Subcutaneous abdominal adipose tissue (tissue), 5 donors: ENCODE measurements around the gene HDAC10.
A peak's percentile ranks its signal among the peaks of the same experiment; 100 is the strongest.

ENCODE experiments used
- H3K27ac ChIP-seq: one replicate; pipeline ENCODE4 v1.7.0; 2013; ENCODE audit warnings: low read depth, mild to moderate bottlenecking, inconsistent platforms, low read length, moderate library complexity
- H3K27me3 ChIP-seq, 5 donors: one replicate each; pipeline ENCODE4 v1.7.0; 2013; ENCODE audit warnings: low read length in 5 of 5, inconsistent platforms in 1 of 5; ENCODE audit not compliant: control insufficient read depth in 5 of 5, insufficient read depth in 4 of 5
- H3K36me3 ChIP-seq, 5 donors: one replicate each; pipeline ENCODE4 v1.7.0; 2013; ENCODE audit warnings: low read length in 5 of 5; ENCODE audit not compliant: control insufficient read depth in 5 of 5, insufficient read depth in 5 of 5
- H3K4me1 ChIP-seq, 5 donors: one replicate each; pipeline ENCODE4 v1.7.0; 2013; ENCODE audit warnings: low read length in 5 of 5, mild to moderate bottlenecking in 3 of 5, moderate library complexity in 1 of 5; ENCODE audit not compliant: control insufficient read depth in 5 of 5, insufficient read depth in 5 of 5
- H3K4me3 ChIP-seq, 5 donors: one replicate each; pipeline ENCODE4 v1.7.0; 2013; ENCODE audit warnings: low read length in 5 of 5, low read depth in 1 of 5
- H3K9ac ChIP-seq, 5 donors: one replicate each; pipeline ENCODE4 v1.7.0; 2013; ENCODE audit warnings: low read length in 5 of 5, mild to moderate bottlenecking in 4 of 5, moderate library complexity in 3 of 5
- H3K9me3 ChIP-seq, 5 donors: one replicate each; pipeline ENCODE4 v1.7.0; 2013; ENCODE audit warnings: low read length in 5 of 5; ENCODE audit not compliant: control insufficient read depth in 5 of 5
- donor health status: healthy.
- donor health status: healthy.
- donor health status: healthy.
- donor health status: healthy.
- donor health status: healthy.

The HDAC10 gene

GRCh38 chr22:50250555-50251476 is at the start of gene HDAC10:
TSS of gene HDAC10 (minus strand) at chr22:50251265. CDS start at chr22:50251032, 233 bp downstream.
- H3K4me1 ChIP-seq, result peaks cover 5 to 44% (median 30%) of the 10 kb centered on the region in 5 donors
- no peaks in the 10 kb centered on the region for H3K9me3 ChIP-seq
- H3K27ac ChIP-seq, result peak within 1 kb of the TSS; percentile 16
- H3K27me3 ChIP-seq, result no peaks in the 10 kb centered on the region
- H3K4me3 ChIP-seq, result peak within 1 kb of the TSS in 4 of 5 donors; percentile 72 to 90 (median 82)
- peaks cover 0 to 20% (median 18%) of the 10 kb centered on the region in 5 donors for H3K36me3 ChIP-seq
- peak within 1 kb of the TSS in 4 of 5 donors; percentile 63 to 87 (median 74) for H3K9ac ChIP-seq

GRCh38 chr22:50300620-50301257 is 49.7 kb upstream of the HDAC10 start:
- Histone ChIP-seq H3K27me3 (no peaks in the 10 kb centered on the region), H3K9ac (no peak overlapping the region)

GRCh38 chr22:50299785-50300619 is 48.9 kb upstream of the HDAC10 start:
- Histone ChIP-seq H3K4me1 (peaks cover 1 to 75% (median 69%) of the 10 kb centered on the region in 5 donors), H3K27me3 (no peaks in the 10 kb centered on the region), H3K9ac (peak overlapping the region in 1 of 5 donors; percentile 35), H3K9me3 (no peaks in the 10 kb centered on the region), H3K36me3 (peaks cover 0 to 8% (median 0%) of the 10 kb centered on the region in 5 donors), H3K4me3 (peak overlapping the region in 3 of 5 donors; percentile 38 to 49 (median 44)), H3K27ac (no peak overlapping the region)

More at GRCh38 chr22:50300620-50301257, 49.7 kb upstream of the HDAC10 start:
- Histone ChIP-seq H3K4me3 (no peak overlapping the region), H3K27ac (no peak overlapping the region), H3K9me3 (no peaks in the 10 kb centered on the region), H3K4me1 (peaks cover 4 to 83% (median 76%) of the 10 kb centered on the region in 5 donors), H3K36me3 (peaks cover 0 to 8% (median 0%) of the 10 kb centered on the region in 5 donors)

- Histone ChIP-seq H3K9ac (peak overlapping the region in 1 of 5 donors; percentile 35), H3K27ac (no peak overlapping the region), H3K27me3 (no peaks in the 10 kb centered on the region), H3K4me3 (peak overlapping the region in 3 of 5 donors; percentile 38 to 49 (median 44)), H3K36me3 (peaks cover 0 to 8% (median 0%) of the 10 kb centered on the region in 5 donors), H3K4me1 (peaks cover 3 to 75% (median 68%) of the 10 kb centered on the region in 5 donors), H3K9me3 (no peaks in the 10 kb centered on the region)
These were observed 48.1 kb upstream of the HDAC10 start for GRCh38 chr22:50298937-50299784.

- Histone ChIP-seq H3K9me3 (no peaks in the 10 kb centered on the region), H3K4me1 (peaks cover 2 to 74% (median 68%) of the 10 kb centered on the region in 5 donors), H3K4me3 (no peak overlapping the region), H3K36me3 (peaks cover 0 to 6% (median 0%) of the 10 kb centered on the region in 5 donors), H3K9ac (no peak overlapping the region), H3K27me3 (no peaks in the 10 kb centered on the region), H3K27ac (no peak overlapping the region)
These were observed 47.2 kb upstream of the HDAC10 start for GRCh38 chr22:50298266-50298637.

- peaks cover 0 to 6% (median 0%) of the 10 kb centered on the region in 5 donors for H3K36me3 ChIP-seq
- peak overlapping the region in 1 of 5 donors; percentile 43 for H3K9ac ChIP-seq
- H3K27me3 ChIP-seq, result no peaks in the 10 kb centered on the region
- peak overlapping the region; percentile 30 for H3K27ac ChIP-seq
- no peaks in the 10 kb centered on the region for H3K9me3 ChIP-seq
- H3K4me1 ChIP-seq, result peaks cover 2 to 74% (median 68%) of the 10 kb centered on the region in 5 donors
- no peak overlapping the region for H3K4me3 ChIP-seq
These were observed 46.6 kb upstream of the HDAC10 start for GRCh38 chr22:50297510-50298265.

GRCh38 chr22:50296658-50297490 is 45.8 kb upstream of the HDAC10 start:
- H3K4me3 ChIP-seq, result no peak overlapping the region
- H3K27ac ChIP-seq, result peak overlapping the region; percentile 30
- H3K9ac ChIP-seq, result peak overlapping the region in 1 of 5 donors; percentile 43
- peaks cover 0 to 6% (median 0%) of the 10 kb centered on the region in 5 donors for H3K36me3 ChIP-seq
- H3K4me1 ChIP-seq, result peaks cover 2 to 72% (median 66%) of the 10 kb centered on the region in 5 donors
- H3K27me3 ChIP-seq, result no peaks in the 10 kb centered on the region
- H3K9me3 ChIP-seq, result no peaks in the 10 kb centered on the region

GRCh38 chr22:50294319-50294656 is 43.2 kb upstream of the HDAC10 start:
- no peaks in the 10 kb centered on the region for H3K9me3 ChIP-seq
- H3K36me3 ChIP-seq, result peaks cover 0 to 23% (median 16%) of the 10 kb centered on the region in 5 donors
- peak overlapping the region; percentile 86 for H3K27ac ChIP-seq
- peaks cover 2 to 54% (median 44%) of the 10 kb centered on the region in 5 donors for H3K4me1 ChIP-seq
- H3K27me3 ChIP-seq, result no peaks in the 10 kb centered on the region
- peak overlapping the region in 3 of 5 donors; percentile 6 to 58 (median 22) for H3K4me3 ChIP-seq
- H3K9ac ChIP-seq, result peak overlapping the region in 3 of 5 donors; percentile 26 to 77 (median 61)
